AG09309 (cell line): ENCODE results near the gene RCN1.

Experiments
- DNase-seq: peaks from one replicate; pipeline ENCODE4 v3.0.0-alpha.2; 2010; ENCODE audit warnings: low read depth
- H3K4me3 ChIP-seq: 2 replicates; pipeline ENCODE4 v1.5.1; 2011; ENCODE audit warnings: mild to moderate bottlenecking, low read depth, low read length, moderate library complexity; ENCODE audit not compliant: control insufficient read depth
- TF ChIP-seq, protein P1 (sequence below): IDR thresholded peaks from 2 replicates; pipeline ENCODE4 v1.5.1; 2011; ENCODE audit warnings: mild to moderate bottlenecking, low read depth, low read length, inconsistent platforms; ENCODE audit not compliant: insufficient read depth, control insufficient read depth; ENCODE audit errors: missing control alignments

Gene RCN1

DNA sequence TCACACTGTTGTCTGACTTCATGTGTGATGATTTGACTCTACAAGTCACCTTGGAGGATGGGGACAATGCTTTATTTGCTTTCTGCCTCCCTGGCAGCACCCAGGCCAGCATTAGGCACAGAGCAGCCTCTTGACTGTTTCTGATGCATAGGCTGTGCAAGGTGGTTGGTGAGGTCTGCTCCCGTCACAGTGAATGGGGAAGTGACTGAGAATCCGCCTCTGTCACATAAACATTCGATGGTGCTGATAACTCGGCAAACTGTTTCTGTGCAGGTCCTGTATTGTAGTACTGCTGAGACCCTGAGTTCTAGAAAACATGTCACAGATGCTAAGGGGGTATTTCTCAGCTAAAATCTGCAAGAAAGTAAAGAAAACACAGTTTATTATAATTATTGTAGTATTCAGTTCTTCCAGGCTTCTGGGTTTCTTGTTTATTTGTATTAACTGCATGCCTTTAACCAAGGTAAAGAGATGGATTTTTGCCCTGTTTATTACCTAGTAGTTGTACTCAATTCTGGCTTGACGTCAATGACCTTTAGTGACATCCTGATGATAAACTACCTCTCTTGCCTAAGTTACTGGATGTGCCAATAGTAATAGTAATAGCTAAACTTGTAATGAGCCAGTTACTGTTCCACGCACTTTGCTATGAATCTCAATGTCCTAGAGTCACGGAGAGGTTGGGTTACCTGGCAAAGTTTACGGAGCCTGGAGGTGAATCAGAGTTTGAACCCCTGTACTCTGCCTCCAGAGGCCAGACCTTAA, 24.8 kb upstream of the RCN1 start:
- H3K4me3 ChIP-seq = no peak overlapping the region
- no peak for DNase-seq
- TF ChIP-seq, protein P1, sequence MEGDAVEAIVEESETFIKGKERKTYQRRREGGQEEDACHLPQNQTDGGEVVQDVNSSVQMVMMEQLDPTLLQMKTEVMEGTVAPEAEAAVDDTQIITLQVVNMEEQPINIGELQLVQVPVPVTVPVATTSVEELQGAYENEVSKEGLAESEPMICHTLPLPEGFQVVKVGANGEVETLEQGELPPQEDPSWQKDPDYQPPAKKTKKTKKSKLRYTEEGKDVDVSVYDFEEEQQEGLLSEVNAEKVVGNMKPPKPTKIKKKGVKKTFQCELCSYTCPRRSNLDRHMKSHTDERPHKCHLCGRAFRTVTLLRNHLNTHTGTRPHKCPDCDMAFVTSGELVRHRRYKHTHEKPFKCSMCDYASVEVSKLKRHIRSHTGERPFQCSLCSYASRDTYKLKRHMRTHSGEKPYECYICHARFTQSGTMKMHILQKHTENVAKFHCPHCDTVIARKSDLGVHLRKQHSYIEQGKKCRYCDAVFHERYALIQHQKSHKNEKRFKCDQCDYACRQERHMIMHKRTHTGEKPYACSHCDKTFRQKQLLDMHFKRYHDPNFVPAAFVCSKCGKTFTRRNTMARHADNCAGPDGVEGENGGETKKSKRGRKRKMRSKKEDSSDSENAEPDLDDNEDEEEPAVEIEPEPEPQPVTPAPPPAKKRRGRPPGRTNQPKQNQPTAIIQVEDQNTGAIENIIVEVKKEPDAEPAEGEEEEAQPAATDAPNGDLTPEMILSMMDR = no peak

DNA sequence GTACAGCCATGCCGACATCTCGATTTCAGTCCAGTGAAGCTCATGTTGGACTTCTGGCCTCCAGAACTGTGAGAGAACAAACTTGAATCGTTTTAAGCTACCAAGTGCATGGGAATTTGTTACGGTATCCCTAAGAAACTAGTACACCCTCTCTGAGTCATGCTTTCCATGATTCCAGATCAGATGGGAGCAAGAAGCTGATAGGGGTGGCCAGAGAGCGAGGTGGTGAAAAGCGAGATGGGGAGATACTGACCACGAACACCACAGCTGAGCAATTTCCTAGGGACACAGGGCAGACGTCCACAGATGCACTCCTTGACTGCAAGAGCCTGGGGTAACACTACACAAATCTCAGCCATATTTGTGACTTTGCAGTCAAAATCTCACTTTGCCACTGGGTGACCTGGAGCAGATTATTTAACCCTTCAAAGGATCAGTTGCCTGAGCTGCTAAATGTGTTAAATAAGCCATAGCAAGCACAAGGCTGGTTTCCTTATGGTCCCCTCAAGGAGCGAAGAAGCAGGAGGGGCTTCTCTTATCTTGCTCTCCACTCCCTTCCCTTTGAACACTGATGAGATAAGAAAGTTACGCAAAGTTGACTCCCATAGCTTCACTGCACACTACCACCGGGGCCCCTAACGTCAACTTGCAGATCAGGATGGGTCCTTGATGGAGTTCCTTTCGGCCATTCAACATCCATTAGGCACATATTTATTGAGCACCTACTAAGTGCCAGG, 22.6 kb upstream of the RCN1 start:
- no peak for DNase-seq
- H3K4me3 ChIP-seq = no peak overlapping the region
- TF ChIP-seq, protein P1 = no peak

DNA sequence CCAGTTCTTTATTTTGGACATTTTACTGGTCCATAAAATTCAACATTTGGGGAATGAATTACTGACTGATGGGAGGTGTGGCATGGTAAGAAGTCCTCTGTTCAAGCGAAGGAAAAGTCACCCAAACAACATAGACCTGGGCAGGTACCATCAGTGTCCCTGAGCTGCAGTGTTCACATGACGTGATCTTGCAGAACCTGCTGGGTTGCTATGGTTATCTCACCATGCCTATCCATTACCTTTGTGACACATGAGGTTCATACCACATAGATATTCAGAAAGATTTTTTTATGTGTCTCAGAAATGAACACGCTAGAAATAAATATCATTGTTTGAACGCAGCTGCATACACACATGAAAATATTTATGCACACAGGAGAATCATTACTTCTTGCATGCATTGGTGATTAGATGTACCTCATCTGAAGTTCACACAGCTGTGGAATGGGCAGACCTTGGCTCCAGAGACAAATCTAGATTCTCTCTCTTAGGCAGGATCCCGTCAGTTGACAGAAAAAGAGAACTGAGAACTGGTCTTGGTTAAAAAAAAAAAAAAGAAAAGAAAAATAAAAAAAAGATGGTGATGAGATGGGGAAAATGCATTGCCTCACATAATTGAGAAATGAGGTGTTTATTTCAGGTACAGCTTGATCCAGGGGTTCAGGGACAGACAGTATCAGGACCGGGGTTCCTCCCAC, 21.4 kb upstream of the RCN1 start:
- TF ChIP-seq, protein P1 = no peak
- no peak overlapping the region for H3K4me3 ChIP-seq
- DNase-seq = no peak

DNA sequence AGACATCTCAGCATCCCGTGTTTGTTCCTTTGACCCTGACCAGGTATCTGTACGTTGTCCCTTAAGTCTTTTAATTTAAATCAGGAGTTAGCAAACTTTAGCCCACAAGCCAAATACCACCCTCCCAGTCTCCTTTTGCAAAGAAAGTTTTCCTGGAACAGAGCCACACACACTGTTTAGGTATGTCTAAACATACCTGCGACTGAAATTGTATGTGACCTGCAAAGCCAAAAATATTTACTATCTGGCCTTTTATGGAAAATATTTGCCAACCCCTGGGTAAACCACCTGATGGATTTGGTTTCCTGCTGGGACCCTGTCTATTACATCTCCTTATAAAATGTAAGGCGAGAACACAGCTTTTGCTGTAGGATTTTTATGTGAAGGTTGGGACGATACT, 20.2 kb upstream of the RCN1 start:
- no peak overlapping the region for H3K4me3 ChIP-seq
- no peak for DNase-seq
- TF ChIP-seq, protein P1 = no peak

DNA sequence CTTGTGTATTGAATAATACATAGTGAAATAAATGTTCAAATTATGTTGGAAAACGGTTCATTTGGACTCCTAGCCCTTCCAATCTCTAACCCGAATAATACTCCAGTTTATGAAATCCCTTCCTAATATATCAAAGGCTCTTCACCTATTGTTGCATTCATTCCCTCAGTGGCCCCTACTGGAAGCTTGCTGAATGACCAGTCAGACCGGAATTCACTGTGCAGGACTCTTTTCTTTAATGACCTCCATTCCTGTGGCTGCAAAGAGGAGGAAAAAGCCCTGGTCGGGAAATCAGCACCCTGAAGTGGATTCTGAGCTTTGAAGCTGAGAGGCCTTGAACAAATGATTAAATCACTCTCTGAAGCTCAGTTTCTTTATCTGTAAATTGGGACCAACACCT, 19.1 kb upstream of the RCN1 start:
- TF ChIP-seq, protein P1 = peak; percentile 69

DNA sequence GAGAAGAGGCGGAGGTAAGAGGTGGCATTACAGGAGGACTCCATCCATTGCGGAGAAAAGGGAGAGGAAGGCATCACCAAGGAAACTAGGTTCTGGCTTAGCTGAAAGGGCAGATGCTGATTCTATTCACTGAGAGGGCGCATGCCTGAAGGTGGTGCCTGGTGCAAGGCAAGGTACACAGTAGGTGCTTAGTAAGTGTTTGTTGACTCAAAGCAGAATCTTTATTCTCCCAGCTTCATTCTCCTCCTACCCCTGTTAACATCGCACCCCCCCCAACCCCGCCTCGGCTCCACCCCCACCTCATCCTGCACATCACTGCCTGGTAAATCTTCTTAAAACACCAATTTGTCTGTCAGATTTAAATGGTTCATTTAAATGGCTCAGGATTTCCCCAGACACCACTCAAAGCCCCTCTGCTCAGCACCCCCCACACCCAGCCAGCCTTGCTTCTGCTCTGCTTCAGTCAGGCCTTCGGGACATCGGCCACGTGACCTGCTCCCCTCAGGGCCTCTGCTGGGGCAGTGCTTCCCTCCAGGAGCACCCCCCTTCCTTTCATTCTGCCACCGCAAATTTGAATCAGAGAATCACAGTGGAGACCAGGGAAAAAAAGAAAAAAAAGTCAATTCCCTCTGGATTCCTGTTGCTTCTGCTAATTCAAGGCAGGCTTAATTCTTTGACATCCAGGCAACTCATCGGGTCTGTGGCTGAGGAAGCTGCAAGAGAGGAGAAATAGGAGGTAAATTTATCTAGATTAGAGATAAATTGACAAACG, 17.8 kb upstream of the RCN1 start:
- DNase-seq = no peak
- TF ChIP-seq, protein P1 = no peak
- H3K4me3 ChIP-seq = no peak overlapping the region

More for the DNA sequence above, 19.1 kb upstream of the RCN1 start:
- H3K4me3 ChIP-seq = no peak overlapping the region
- DNase-seq = peak; percentile 43
